Sigmoid colon (tissue), 4 donors: Measurements from ENCODE around the gene MMP27.

Source experiments
- POLR2A ChIP-seq, 2 donors: fragments of 450-650 bp; IDR thresholded peaks; one replicate each; pipeline ENCODE4 v1.6.1; 2016; ENCODE audit warnings: antibody characterized with exemption in 2 of 2, mild to moderate bottlenecking in 2 of 2, moderate library complexity in 2 of 2
- POLR2AphosphoS5 ChIP-seq, 4 donors: sonication (generic); formaldehyde crosslinking; IDR thresholded peaks; one replicate each; pipeline ENCODE4 v1.6.1; 2017; ENCODE audit warnings: antibody characterized with exemption in 4 of 4
- TF ChIP-seq, protein P1 (sequence below), 4 experiments: fragments of 450-650 bp in 3 of 4; fragments of 200-600 bp in 1 of 4; IDR thresholded peaks; one replicate each; pipeline ENCODE4 v1.5.1; 2016 to 2019; ENCODE audit warnings: antibody characterized with exemption in 4 of 4, mild to moderate bottlenecking in 3 of 4, moderate library complexity in 2 of 4

DNA sequence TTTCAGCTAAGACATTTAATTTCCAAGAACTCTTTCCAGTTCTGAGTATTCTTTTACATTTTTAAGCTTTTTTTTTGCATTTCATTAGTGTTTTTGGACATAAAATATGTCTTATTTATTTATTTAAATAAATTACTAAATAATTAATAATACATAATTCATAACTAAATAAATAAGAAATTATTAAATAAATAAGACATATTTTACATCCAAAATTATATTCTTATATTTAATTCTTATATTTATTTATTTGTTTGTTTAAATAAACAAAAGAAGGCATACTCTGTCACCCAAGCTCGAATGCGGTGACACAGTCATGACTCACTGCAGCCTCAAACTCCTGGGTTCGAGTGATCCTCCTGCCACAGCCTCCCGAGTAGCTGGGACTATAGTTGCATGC lies 3.1 kb upstream of the MMP27 start:
- TF ChIP-seq, protein P1, sequence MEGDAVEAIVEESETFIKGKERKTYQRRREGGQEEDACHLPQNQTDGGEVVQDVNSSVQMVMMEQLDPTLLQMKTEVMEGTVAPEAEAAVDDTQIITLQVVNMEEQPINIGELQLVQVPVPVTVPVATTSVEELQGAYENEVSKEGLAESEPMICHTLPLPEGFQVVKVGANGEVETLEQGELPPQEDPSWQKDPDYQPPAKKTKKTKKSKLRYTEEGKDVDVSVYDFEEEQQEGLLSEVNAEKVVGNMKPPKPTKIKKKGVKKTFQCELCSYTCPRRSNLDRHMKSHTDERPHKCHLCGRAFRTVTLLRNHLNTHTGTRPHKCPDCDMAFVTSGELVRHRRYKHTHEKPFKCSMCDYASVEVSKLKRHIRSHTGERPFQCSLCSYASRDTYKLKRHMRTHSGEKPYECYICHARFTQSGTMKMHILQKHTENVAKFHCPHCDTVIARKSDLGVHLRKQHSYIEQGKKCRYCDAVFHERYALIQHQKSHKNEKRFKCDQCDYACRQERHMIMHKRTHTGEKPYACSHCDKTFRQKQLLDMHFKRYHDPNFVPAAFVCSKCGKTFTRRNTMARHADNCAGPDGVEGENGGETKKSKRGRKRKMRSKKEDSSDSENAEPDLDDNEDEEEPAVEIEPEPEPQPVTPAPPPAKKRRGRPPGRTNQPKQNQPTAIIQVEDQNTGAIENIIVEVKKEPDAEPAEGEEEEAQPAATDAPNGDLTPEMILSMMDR (IDR thresholded peaks at IDR 0.05) = no peak
- TF ChIP-seq POLR2A (IDR thresholded peaks at IDR 0.05) = no peak
- TF ChIP-seq POLR2AphosphoS5 (IDR thresholded peaks at IDR 0.05) = no peak
